H9 (cell line): Measurements from ENCODE around the gene RFX4. TPM values are rescaled to one million over a fixed set of nuclear protein-coding genes. Genes with fewer than 3 reads are reported as not detected.

Source experiments
- DNase-seq: peaks from one replicate; pipeline ENCODE4 v3.0.0-alpha.2; 2017
- H2AFZ ChIP-seq: one replicate; pipeline ENCODE4 v1.6.1; 2013; ENCODE audit warnings: mild to moderate bottlenecking, low read length, control low read depth, moderate library complexity
- H2AK5ac ChIP-seq: 2 replicates; pipeline ENCODE4 v1.6.1; 2013; ENCODE audit warnings: low read length, control low read depth, mixed read lengths; ENCODE audit not compliant: insufficient read length
- H2BK120ac ChIP-seq: one replicate; pipeline ENCODE4 v1.6.1; 2013; ENCODE audit warnings: low read depth, mild to moderate bottlenecking, low read length, control low read depth, inconsistent platforms; ENCODE audit not compliant: poor library complexity, severe bottlenecking
- H2BK12ac ChIP-seq: 2 replicates; pipeline ENCODE4 v1.6.1; 2013; ENCODE audit warnings: low read length, control low read depth, mixed read lengths, low read depth; ENCODE audit not compliant: insufficient read length
- H2BK15ac ChIP-seq: 2 replicates; pipeline ENCODE4 v1.6.1; 2013; ENCODE audit warnings: low read depth, low read length, control low read depth
- H2BK20ac ChIP-seq: one replicate; pipeline ENCODE4 v1.6.1; 2013; ENCODE audit warnings: low read depth, mild to moderate bottlenecking, low read length, control low read depth, inconsistent platforms; ENCODE audit not compliant: poor library complexity, severe bottlenecking
- H2BK5ac ChIP-seq: 2 replicates; pipeline ENCODE4 v1.6.1; 2013; ENCODE audit warnings: low read length, control low read depth, mixed read lengths; ENCODE audit not compliant: insufficient read length
- H3K14ac ChIP-seq: 2 replicates; pipeline ENCODE4 v1.6.1; 2013; ENCODE audit warnings: low read length, control low read depth; ENCODE audit not compliant: insufficient read depth
- H3K18ac ChIP-seq: 2 replicates; pipeline ENCODE4 v1.6.1; 2013; ENCODE audit warnings: low read depth, mild to moderate bottlenecking, mixed read lengths, low read length, control low read depth; ENCODE audit not compliant: insufficient read length
- H3K23ac ChIP-seq: 2 replicates; pipeline ENCODE4 v1.6.1; 2013; ENCODE audit warnings: low read length, control low read depth, mixed read lengths, low read depth; ENCODE audit not compliant: insufficient read length
- H3K23me2 ChIP-seq: 2 replicates; pipeline ENCODE4 v1.6.1; 2013; ENCODE audit warnings: low read depth, mild to moderate bottlenecking, mixed read lengths, low read length, control low read depth; ENCODE audit not compliant: insufficient read length, poor library complexity, severe bottlenecking
- H3K27ac ChIP-seq: 2 replicates; pipeline ENCODE4 v1.5.1; 2013; ENCODE audit warnings: low read length, control low read depth, mixed read lengths, low read depth; ENCODE audit not compliant: insufficient read length
- H3K27me3 ChIP-seq: 2 replicates; pipeline ENCODE4 v1.6.1; 2013; ENCODE audit warnings: low read length, control low read depth, inconsistent platforms; ENCODE audit not compliant: insufficient read depth
- H3K4ac ChIP-seq: 2 replicates; pipeline ENCODE4 v1.6.1; 2013; ENCODE audit warnings: low read depth, mild to moderate bottlenecking, control low read depth, inconsistent platforms, low read length, moderate library complexity
- H3K4me1 ChIP-seq: 2 replicates; pipeline ENCODE4 v1.6.1; 2013; ENCODE audit warnings: low read length, control low read depth, inconsistent platforms; ENCODE audit not compliant: insufficient read depth
- H3K4me2 ChIP-seq: 2 replicates; pipeline ENCODE4 v1.6.1; 2013; ENCODE audit warnings: low read length, control low read depth, mixed read lengths; ENCODE audit not compliant: insufficient read length, insufficient read depth
- H3K56ac ChIP-seq: 2 replicates; pipeline ENCODE4 v1.6.1; 2013; ENCODE audit warnings: low read depth, mild to moderate bottlenecking, mixed read lengths, low read length, control low read depth; ENCODE audit not compliant: insufficient read length
- H3K79me1 ChIP-seq: 2 replicates; pipeline ENCODE4 v1.6.1; 2013; ENCODE audit warnings: low read depth, mild to moderate bottlenecking, moderate library complexity, low read length, control low read depth, inconsistent platforms; ENCODE audit not compliant: insufficient read depth, poor library complexity, severe bottlenecking
- H3K79me2 ChIP-seq: 2 replicates; pipeline ENCODE4 v1.6.1; 2013; ENCODE audit warnings: low read length, control low read depth, inconsistent platforms; ENCODE audit not compliant: insufficient read depth
- H3K9ac ChIP-seq: 2 replicates; pipeline ENCODE4 v1.6.1; 2013; ENCODE audit warnings: low read length, control low read depth, mixed read lengths; ENCODE audit not compliant: insufficient read length; ENCODE audit errors: extremely low read depth
- H3K9me3 ChIP-seq: one replicate; pipeline ENCODE4 v1.6.1; 2013; ENCODE audit warnings: low read depth, low read length, inconsistent platforms; ENCODE audit not compliant: control insufficient read depth
- H3T11ph ChIP-seq: one replicate; pipeline ENCODE4 v1.6.1; 2013; ENCODE audit warnings: mild to moderate bottlenecking, low read length, control low read depth, inconsistent platforms
- H4K20me1 ChIP-seq: one replicate; pipeline ENCODE4 v1.6.1; 2013; ENCODE audit not compliant: control insufficient read depth, insufficient read length, insufficient read depth
- H4K5ac ChIP-seq: 2 replicates; pipeline ENCODE4 v1.6.1; 2013; ENCODE audit warnings: low read depth, mild to moderate bottlenecking, mixed read lengths, low read length, control low read depth; ENCODE audit not compliant: insufficient read length
- H4K8ac ChIP-seq: replicated peaks from 2 replicates; pipeline ENCODE4 v1.6.1; 2013; ENCODE audit warnings: low read length, control low read depth, mixed read lengths, low read depth; ENCODE audit not compliant: insufficient read length
- H4K91ac ChIP-seq: 2 replicates; pipeline ENCODE4 v1.6.1; 2013; ENCODE audit warnings: low read depth, mild to moderate bottlenecking, moderate library complexity, mixed read lengths, low read length, control low read depth; ENCODE audit not compliant: insufficient read length
- H3K27ac Mint-ChIP-seq, 3 experiments: 2 replicates in 2 of 3; 3 replicates in 1 of 3; pipeline ENCODE4 v1.8.0; 2020 to 2021; ENCODE audit warnings: mixed read lengths in 3 of 3, mild to moderate bottlenecking in 1 of 3, moderate library complexity in 1 of 3
- H3K27me3 Mint-ChIP-seq: 2 replicates; pipeline ENCODE4 v1.8.0; 2021; ENCODE audit warnings: low read depth, mild to moderate bottlenecking, moderate library complexity, mixed read lengths
- H3K36me3 Mint-ChIP-seq, 3 experiments: 2 replicates in 2 of 3; 3 replicates in 1 of 3; pipeline ENCODE4 v1.8.0; 2020 to 2021; ENCODE audit warnings: low read depth in 3 of 3, mixed read lengths in 3 of 3; ENCODE audit not compliant: insufficient read depth in 1 of 3
- H3K4me1 Mint-ChIP-seq, 2 experiments: 2 replicates each; pipeline ENCODE4 v1.8.0; 2020; ENCODE audit warnings: mixed read lengths in 2 of 2
- H3K4me3 Mint-ChIP-seq, 2 experiments: 2 replicates in 1 of 2; 3 replicates in 1 of 2; pipeline ENCODE4 v1.8.0; 2020 to 2021; ENCODE audit warnings: mild to moderate bottlenecking in 2 of 2, mixed read lengths in 2 of 2, moderate library complexity in 1 of 2
- H3K9me3 Mint-ChIP-seq, 2 experiments: 2 replicates in 1 of 2; 3 replicates in 1 of 2; pipeline ENCODE4 v1.8.0; 2020; ENCODE audit warnings: mild to moderate bottlenecking in 2 of 2, mixed read lengths in 2 of 2, moderate library complexity in 1 of 2
- WGBS: extraction: QIAGEN DNeasy Blood & Tissue Kit; methylation state at CpG from one replicate; pipeline ENCODE4 v1.1.7; 2013; ENCODE audit warnings: missing lambda C conversion rate, low lambda C conversion rate, mixed read lengths; ENCODE audit not compliant: insufficient read length; ENCODE audit errors: extremely low coverage; 5-methylcytosine and 5-hydroxymethylcytosine counted together
- total RNA-seq: library from RNA; stranded (reverse); gene quantifications from 2 replicates; pipeline ENCODE4 v1.2.1, GENCODE V29; 2021
- TF ChIP-seq, protein P1 (sequence below): fragments of 200-600 bp; sonication (generic); conservative IDR thresholded peaks from 3 replicates; pipeline ENCODE4 v1.8.0; 2021; ENCODE audit warnings: antibody characterized with exemption, mild to moderate bottlenecking

Gene RFX4
- total RNA-seq, 1 experiment from 2014 or later, result 0.57 TPM

DNA sequence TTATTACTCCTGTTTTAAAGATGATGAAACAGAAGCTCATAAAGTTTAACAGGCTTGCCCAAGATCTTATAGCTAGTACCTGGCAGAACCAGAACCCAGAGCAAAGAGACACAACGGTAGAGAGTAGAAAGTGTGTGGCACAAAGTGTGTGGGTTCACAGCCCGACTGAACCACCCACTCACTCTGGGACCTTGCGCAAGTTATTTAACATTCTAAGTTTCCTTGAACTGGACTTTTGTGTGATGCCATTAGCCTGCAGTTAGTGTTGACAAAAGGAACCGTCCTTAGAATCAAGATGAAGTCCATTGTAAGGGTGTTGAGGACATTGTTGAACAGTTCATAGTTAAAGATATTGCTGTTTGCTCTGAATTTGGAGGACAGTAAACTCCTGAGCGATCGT is 161.8 kb downstream of the RFX4 start:
- Mint-ChIP-seq H3K9me3 (no peaks in the 10 kb centered on the region), H3K4me1 (peaks cover 40 to 49% of the 10 kb centered on the region in 2 experiments), H3K27ac (no peak overlapping the region), H3K4me3 (no peak overlapping the region), H3K27me3 (no peaks in the 10 kb centered on the region), H3K36me3 (no peaks in the 10 kb centered on the region)
- Histone ChIP-seq H3K9ac (no peak overlapping the region), H4K20me1 (no peaks in the 10 kb centered on the region), H3K18ac (no peak overlapping the region), H3K4me2 (no peak overlapping the region), H3T11ph (no peak overlapping the region), H2BK15ac (no peak overlapping the region), H4K8ac (no peak overlapping the region), H3K79me2 (no peaks in the 10 kb centered on the region), H2BK5ac (no peak overlapping the region), H2BK12ac (no peak overlapping the region), H2AK5ac (no peak overlapping the region), H2AFZ (no peak overlapping the region), H3K56ac (no peak overlapping the region), H3K27ac (no peak overlapping the region), H4K5ac (no peak overlapping the region), H3K4ac (no peak overlapping the region), H3K14ac (no peak overlapping the region), H3K23me2 (no peaks in the 10 kb centered on the region), H4K91ac (no peak overlapping the region), H3K4me1 (no peaks in the 10 kb centered on the region; the same call in 1 of the 2 replicates), H3K9me3 (no peaks in the 10 kb centered on the region), H3K23ac (no peak overlapping the region), H3K27me3 (no peaks in the 10 kb centered on the region), H2BK120ac (no peak overlapping the region), H3K79me1 (no peaks in the 10 kb centered on the region), H2BK20ac (no peak overlapping the region)
- WGBS, result no CpG with 5 or more reads among the region's 6 CpGs
- DNase-seq, result no peak
- TF ChIP-seq, protein P1, sequence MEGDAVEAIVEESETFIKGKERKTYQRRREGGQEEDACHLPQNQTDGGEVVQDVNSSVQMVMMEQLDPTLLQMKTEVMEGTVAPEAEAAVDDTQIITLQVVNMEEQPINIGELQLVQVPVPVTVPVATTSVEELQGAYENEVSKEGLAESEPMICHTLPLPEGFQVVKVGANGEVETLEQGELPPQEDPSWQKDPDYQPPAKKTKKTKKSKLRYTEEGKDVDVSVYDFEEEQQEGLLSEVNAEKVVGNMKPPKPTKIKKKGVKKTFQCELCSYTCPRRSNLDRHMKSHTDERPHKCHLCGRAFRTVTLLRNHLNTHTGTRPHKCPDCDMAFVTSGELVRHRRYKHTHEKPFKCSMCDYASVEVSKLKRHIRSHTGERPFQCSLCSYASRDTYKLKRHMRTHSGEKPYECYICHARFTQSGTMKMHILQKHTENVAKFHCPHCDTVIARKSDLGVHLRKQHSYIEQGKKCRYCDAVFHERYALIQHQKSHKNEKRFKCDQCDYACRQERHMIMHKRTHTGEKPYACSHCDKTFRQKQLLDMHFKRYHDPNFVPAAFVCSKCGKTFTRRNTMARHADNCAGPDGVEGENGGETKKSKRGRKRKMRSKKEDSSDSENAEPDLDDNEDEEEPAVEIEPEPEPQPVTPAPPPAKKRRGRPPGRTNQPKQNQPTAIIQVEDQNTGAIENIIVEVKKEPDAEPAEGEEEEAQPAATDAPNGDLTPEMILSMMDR, result no peak
